GM19023 (cell line): ENCODE data around the gene ACD.

Source experiments
- ATAC-seq: cut with Tn5 transposase; IDR thresholded peaks from one replicate; pipeline ENCODE4 v1.9.1; 2021; ENCODE audit warnings: mild to moderate bottlenecking, moderate library complexity; ENCODE audit not compliant: unreplicated experiment

The ACD gene

GRCh38 chr16:67662653-67663010, 2.6 kb upstream of the ACD start:
- no peak for ATAC-seq

- ATAC-seq, result no peak
Measured at GRCh38 chr16:67661886-67662652, 2.0 kb upstream of the ACD start.

- ATAC-seq, result no peak
Measured at GRCh38 chr16:67661101-67661761, 1.2 kb upstream of the ACD start.

- ATAC-seq, result peak; percentile 74
Measured at GRCh38 chr16:67660564-67661028, 536 bp upstream of the ACD start, which contains the start of gene PARD6A. PARD6A (plus strand) TSS chr16:67660960; CDS start chr16:67661039, 79 bp downstream.

- no peak for ATAC-seq
Measured at GRCh38 chr16:67658849-67659674, 998 bp downstream of the ACD start.

GRCh38 chr16:67657751-67658518, 2.1 kb downstream of the ACD start:
- ATAC-seq, result no peak

- no peak for ATAC-seq
Measured at GRCh38 chr16:67657017-67657608, 2.9 kb downstream of the ACD start.

GRCh38 chr16:67656344-67657016, 3.6 kb downstream of the ACD start:
- ATAC-seq, result no peak

GRCh38 chr16:67655363-67655762, 4.7 kb downstream of the ACD start:
- no peak for ATAC-seq

GRCh38 chr16:67654403-67654911, 5.6 kb downstream of the ACD start:
- ATAC-seq, result no peak

GRCh38 chr16:67653789-67654402, 6.2 kb downstream of the ACD start:
- ATAC-seq, result no peak

GRCh38 chr16:67653128-67653788, 6.8 kb downstream of the ACD start:
- no peak for ATAC-seq

- ATAC-seq, result no peak
Measured at GRCh38 chr16:67652578-67653127, 7.4 kb downstream of the ACD start.

GRCh38 chr16:67651847-67652246, 8.2 kb downstream of the ACD start:
- no peak for ATAC-seq

GRCh38 chr16:67651039-67651438, 9.0 kb downstream of the ACD start:
- no peak for ATAC-seq

- no peak for ATAC-seq
Measured at GRCh38 chr16:67650023-67650422, 10.0 kb downstream of the ACD start.

- ATAC-seq, result no peak
Measured at GRCh38 chr16:67649494-67649931, 10.5 kb downstream of the ACD start.

GRCh38 chr16:67648764-67649407, 11.2 kb downstream of the ACD start:
- ATAC-seq, result no peak
